ENCODE results near the gene MAP3K2.

Gene MAP3K2

GRCh38 chr2:127373362-127374083 lies 14.3 kb downstream of the MAP3K2 start:
- Histone ChIP-seq H3K4me1 (peaks cover 46% of the 10 kb centered on the region), H3K27me3 (ENCODE audit: low read depth) (no peaks in the 10 kb centered on the region), H3K9me3 (no peaks in the 10 kb centered on the region; the same call in 1 of the 2 replicates), H3K4me3 (no peak overlapping the region), H3K36me3 (replicated peaks) (no peaks in the 10 kb centered on the region)
- DNase-seq (ENCODE audit: low spot score in 2 of 2), result no peak
- in situ Hi-C loops (cut with MboI; ENCODE audit: low sequenced_read_pairs), result no loop called here

DNA sequence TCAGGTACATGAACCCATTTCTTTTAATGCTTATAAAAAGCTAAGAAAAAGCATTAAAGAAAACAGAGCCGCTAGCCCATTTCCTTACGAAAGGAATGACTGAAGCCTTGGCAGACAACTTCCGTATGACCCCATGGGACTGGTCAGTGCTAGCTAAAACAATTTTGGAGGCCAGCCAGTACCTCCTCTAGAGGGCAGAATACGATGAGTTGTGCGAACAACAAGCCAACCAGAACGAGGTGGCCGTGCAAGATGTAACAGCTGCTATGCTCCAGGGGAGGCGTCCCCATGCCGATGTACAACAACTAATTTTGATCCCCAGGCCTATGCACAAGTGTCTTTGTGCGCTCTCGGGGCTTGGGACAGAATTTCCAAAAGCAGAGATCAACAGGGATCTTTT lies 16.7 kb downstream of the MAP3K2 start:
- Histone ChIP-seq H3K27me3 (ENCODE audit: low read depth) (no peaks in the 10 kb centered on the region), H3K4me3 (no peak overlapping the region), H3K4me1 (peaks cover 46% of the 10 kb centered on the region), H3K9me3 (no peaks in the 10 kb centered on the region; the same call in 1 of the 2 replicates), H3K36me3 (replicated peaks) (no peaks in the 10 kb centered on the region)
- peak; percentile 57 to 82 for DNase-seq (ENCODE audit: low spot score in 2 of 2)
- in situ Hi-C loops (cut with MboI; ENCODE audit: low sequenced_read_pairs), result no loop called here

DNA sequence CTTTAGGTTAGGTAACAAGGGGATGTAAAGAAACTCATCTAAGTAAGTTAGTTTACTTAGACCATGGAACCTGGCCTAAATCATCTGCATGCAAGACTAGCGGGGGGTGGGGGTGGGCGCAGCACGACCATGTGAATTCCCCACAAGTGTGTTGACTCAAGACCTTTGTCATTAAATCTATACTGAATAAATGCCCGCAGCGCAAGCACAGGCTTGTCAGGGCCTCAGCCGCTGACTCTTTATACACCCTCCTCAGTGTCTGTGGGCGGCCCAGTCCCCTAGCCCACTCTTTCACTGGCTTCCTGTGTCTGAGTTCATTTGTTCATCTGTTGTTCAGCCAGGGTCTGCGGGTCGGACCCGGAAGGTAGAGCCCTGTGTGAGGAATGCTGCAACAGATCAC lies 17.8 kb downstream of the MAP3K2 start:
- in situ Hi-C loops (cut with MboI; ENCODE audit: low sequenced_read_pairs), result no loop called here
- no peaks in the 10 kb centered on the region for H3K36me3 ChIP-seq (replicated peaks)
- H3K9me3 ChIP-seq, result no peaks in the 10 kb centered on the region; the same call in 1 of the 2 replicates
- H3K4me3 ChIP-seq, result no peak overlapping the region
- peak; percentile 76 to 82 for DNase-seq (ENCODE audit: low spot score in 2 of 2)
- no peaks in the 10 kb centered on the region for H3K27me3 ChIP-seq (ENCODE audit: low read depth)
- peaks cover 43% of the 10 kb centered on the region for H3K4me1 ChIP-seq

GRCh38 chr2:127365211-127365643 lies 22.5 kb downstream of the MAP3K2 start:
- in situ Hi-C loops (cut with MboI; ENCODE audit: low sequenced_read_pairs), result no loop called here
- Histone ChIP-seq H3K27me3 (ENCODE audit: low read depth) (no peaks in the 10 kb centered on the region), H3K4me1 (peaks cover 19% of the 10 kb centered on the region), H3K36me3 (replicated peaks) (no peaks in the 10 kb centered on the region), H3K9me3 (no peaks in the 10 kb centered on the region), H3K4me3 (no peak overlapping the region)
- peak in 1 of 2 experiments; percentile 16 for DNase-seq (ENCODE audit: low spot score in 2 of 2)

DNA sequence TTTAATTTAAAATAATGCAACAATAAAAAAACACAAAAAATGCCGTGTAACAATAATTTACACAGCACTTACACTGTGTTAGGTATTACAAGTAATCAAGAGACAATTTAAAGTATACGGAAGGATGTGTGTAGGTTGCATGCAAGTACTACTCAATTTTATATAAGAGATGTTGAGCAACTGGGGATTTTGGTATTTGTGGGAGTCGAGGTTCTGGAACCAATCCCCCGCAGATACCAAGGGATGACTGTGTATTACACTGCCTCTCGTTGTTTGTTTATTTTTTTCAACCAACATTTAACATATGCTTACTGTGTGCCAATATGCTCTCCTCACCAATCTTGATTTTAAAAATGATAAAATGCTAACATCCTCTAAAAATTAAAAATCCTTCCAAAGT lies 24.8 kb downstream of the MAP3K2 start:
- Histone ChIP-seq H3K27me3 (ENCODE audit: low read depth) (no peaks in the 10 kb centered on the region), H3K4me3 (no peak overlapping the region), H3K9me3 (no peaks in the 10 kb centered on the region), H3K4me1 (peaks cover 27% of the 10 kb centered on the region), H3K36me3 (replicated peaks) (no peaks in the 10 kb centered on the region)
- no peak for DNase-seq (ENCODE audit: low spot score in 2 of 2)
- in situ Hi-C loops (cut with MboI; ENCODE audit: low sequenced_read_pairs), result no loop called here

- Histone ChIP-seq H3K4me3 (no peak overlapping the region), H3K4me1 (peaks cover 27% of the 10 kb centered on the region), H3K9me3 (no peaks in the 10 kb centered on the region), H3K27me3 (ENCODE audit: low read depth) (no peaks in the 10 kb centered on the region), H3K36me3 (replicated peaks) (no peaks in the 10 kb centered on the region)
- in situ Hi-C loops (cut with MboI; ENCODE audit: low sequenced_read_pairs), result no loop called here
- no peak for DNase-seq (ENCODE audit: low spot score in 2 of 2)
These were observed 25.6 kb downstream of the MAP3K2 start for GRCh38 chr2:127361929-127362885.

- no peak for DNase-seq (ENCODE audit: low spot score in 2 of 2)
- in situ Hi-C loops (cut with MboI; ENCODE audit: low sequenced_read_pairs), result no loop called here
- Histone ChIP-seq H3K27me3 (ENCODE audit: low read depth) (no peaks in the 10 kb centered on the region), H3K36me3 (replicated peaks) (no peaks in the 10 kb centered on the region; the same call in 1 of the 2 replicates), H3K9me3 (no peaks in the 10 kb centered on the region), H3K4me3 (no peak overlapping the region), H3K4me1 (peaks cover 27% of the 10 kb centered on the region)
These were observed 27.5 kb downstream of the MAP3K2 start for GRCh38 chr2:127360242-127360641.

GRCh38 chr2:127359520-127359919 lies 28.3 kb downstream of the MAP3K2 start:
- H3K36me3 ChIP-seq (replicated peaks), result no peaks in the 10 kb centered on the region; the same call in 1 of the 2 replicates
- peaks cover 27% of the 10 kb centered on the region for H3K4me1 ChIP-seq
- no peak overlapping the region for H3K4me3 ChIP-seq
- DNase-seq (ENCODE audit: low spot score in 2 of 2), result peak; percentile 55 to 67
- in situ Hi-C loops (cut with MboI; ENCODE audit: low sequenced_read_pairs), result no loop called here
- no peaks in the 10 kb centered on the region for H3K27me3 ChIP-seq (ENCODE audit: low read depth)
- H3K9me3 ChIP-seq, result no peaks in the 10 kb centered on the region

DNA sequence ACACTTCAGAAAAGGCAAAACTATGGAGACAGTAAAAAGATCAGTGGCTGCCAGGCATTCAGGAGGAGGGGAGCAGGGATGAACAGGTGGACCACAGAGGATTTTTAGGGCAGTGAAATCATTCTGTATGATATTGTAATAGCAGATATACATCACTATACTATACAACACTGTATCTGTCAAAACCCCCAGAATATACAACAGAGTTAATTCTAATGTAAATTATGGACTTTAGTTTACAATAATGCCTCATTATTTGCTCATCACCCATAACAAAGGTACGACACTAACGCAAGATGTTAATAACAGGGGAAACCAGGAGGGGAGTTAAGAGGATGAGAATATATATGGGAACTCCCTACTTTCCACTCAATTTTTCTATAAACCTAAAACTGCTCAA lies 28.8 kb downstream of the MAP3K2 start:
- Histone ChIP-seq H3K27me3 (ENCODE audit: low read depth) (no peaks in the 10 kb centered on the region), H3K4me1 (peaks cover 25% of the 10 kb centered on the region), H3K36me3 (replicated peaks) (no peaks in the 10 kb centered on the region; the same call in 1 of the 2 replicates), H3K4me3 (no peak overlapping the region), H3K9me3 (no peaks in the 10 kb centered on the region)
- in situ Hi-C loops (cut with MboI; ENCODE audit: low sequenced_read_pairs), result no loop called here
- DNase-seq (ENCODE audit: low spot score in 2 of 2), result peak; percentile 63 to 92

DNA sequence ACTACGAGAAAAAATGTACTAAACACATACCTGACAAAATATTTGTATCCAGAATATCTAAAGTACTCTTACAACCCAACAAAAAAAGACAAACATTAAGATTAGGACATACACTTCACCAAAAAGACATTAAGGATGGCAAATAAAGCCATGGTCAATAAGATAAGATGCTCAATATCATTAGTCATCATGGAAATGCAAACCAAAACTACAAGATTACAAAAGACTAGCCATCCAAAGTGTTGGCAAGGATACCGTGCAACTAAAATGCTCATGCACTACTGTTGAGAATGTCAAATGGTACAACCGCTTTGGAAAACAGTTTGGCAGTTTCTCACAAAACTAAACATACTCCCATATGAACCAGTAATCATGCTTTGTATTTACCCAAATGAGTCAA lies 29.7 kb downstream of the MAP3K2 start:
- in situ Hi-C loops (cut with MboI; ENCODE audit: low sequenced_read_pairs), result no loop called here
- no peaks in the 10 kb centered on the region; the same call in 1 of the 2 replicates for H3K36me3 ChIP-seq (replicated peaks)
- no peaks in the 10 kb centered on the region for H3K9me3 ChIP-seq
- no peaks in the 10 kb centered on the region for H3K27me3 ChIP-seq (ENCODE audit: low read depth)
- H3K4me3 ChIP-seq, result no peak overlapping the region
- no peak for DNase-seq (ENCODE audit: low spot score in 2 of 2)
- peaks cover 21% of the 10 kb centered on the region for H3K4me1 ChIP-seq

DNA sequence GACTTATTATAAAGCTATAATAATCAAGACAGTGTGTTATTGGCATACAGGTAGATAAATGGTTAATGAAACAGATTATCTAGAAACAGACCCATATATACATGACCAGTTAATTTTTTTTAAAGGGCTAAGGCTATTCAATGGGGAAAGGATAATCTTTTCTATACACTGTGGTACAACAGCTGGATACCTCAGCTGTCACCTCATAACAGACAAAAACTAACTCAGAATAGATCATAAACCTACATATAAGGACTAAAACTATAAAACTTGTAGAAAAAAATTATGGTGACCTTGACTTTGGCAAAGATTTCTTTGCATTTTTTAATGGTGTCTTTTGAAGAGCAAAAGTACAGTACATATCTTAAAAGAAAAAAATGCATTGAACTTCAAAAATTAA lies 30.2 kb downstream of the MAP3K2 start:
- in situ Hi-C loops (cut with MboI; ENCODE audit: low sequenced_read_pairs), result no loop called here
- no peak overlapping the region for H3K4me3 ChIP-seq
- no peaks in the 10 kb centered on the region; the same call in 1 of the 2 replicates for H3K36me3 ChIP-seq (replicated peaks)
- no peaks in the 10 kb centered on the region for H3K9me3 ChIP-seq
- no peaks in the 10 kb centered on the region for H3K27me3 ChIP-seq (ENCODE audit: low read depth)
- DNase-seq (ENCODE audit: low spot score in 2 of 2), result no peak
- peaks cover 21% of the 10 kb centered on the region for H3K4me1 ChIP-seq

DNA sequence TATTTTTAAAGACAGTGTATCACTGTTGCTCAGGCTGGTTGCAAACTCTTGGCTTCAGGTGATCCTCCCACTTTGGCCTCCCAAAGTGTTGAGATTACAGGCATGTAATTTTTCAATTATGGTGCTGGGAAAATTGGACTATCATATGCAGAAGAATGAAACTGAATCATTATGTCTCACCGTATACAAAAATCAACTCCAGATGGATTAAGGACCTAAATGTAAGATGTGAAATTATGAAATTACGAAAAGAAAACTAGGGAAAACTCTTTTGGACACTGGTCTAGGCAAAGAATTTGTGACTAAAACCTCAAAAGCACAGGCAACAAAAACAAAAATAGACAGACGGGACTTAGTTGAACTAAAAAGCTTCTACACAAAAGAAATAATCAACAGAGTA lies 31.2 kb downstream of the MAP3K2 start:
- no peak for DNase-seq (ENCODE audit: low spot score in 2 of 2)
- Histone ChIP-seq H3K4me1 (peaks cover 21% of the 10 kb centered on the region), H3K4me3 (no peak overlapping the region), H3K27me3 (ENCODE audit: low read depth) (no peaks in the 10 kb centered on the region), H3K9me3 (no peaks in the 10 kb centered on the region), H3K36me3 (replicated peaks) (no peaks in the 10 kb centered on the region; the same call in 1 of the 2 replicates)
- in situ Hi-C loops (cut with MboI; ENCODE audit: low sequenced_read_pairs), result no loop called here

- Histone ChIP-seq H3K9me3 (no peaks in the 10 kb centered on the region), H3K36me3 (replicated peaks) (no peaks in the 10 kb centered on the region; the same call in 1 of the 2 replicates), H3K27me3 (ENCODE audit: low read depth) (no peaks in the 10 kb centered on the region), H3K4me3 (no peak overlapping the region), H3K4me1 (peaks cover 20% of the 10 kb centered on the region)
- no peak for DNase-seq (ENCODE audit: low spot score in 2 of 2)
- in situ Hi-C loops (cut with MboI; ENCODE audit: low sequenced_read_pairs), result no loop called here
These were observed 32.3 kb downstream of the MAP3K2 start for GRCh38 chr2:127355407-127356008.
